Measurements from ENCODE around the gene TMEM219. TPM values are rescaled to one million over a fixed set of nuclear protein-coding genes. Genes with fewer than 3 reads are reported as not detected.

Gene TMEM219
- polyA plus RNA-seq, 1 of the 3 experiments (the other 2 are of a cell fraction) = 101 TPM

GRCh38 chr16:29990883-29991570 lies 29.1 kb downstream of the TMEM219 start:
- DNase-seq = no peak
- H3K9ac ChIP-seq = no peak overlapping the region
- H2AFZ ChIP-seq (ENCODE audit: low read depth) = no peak overlapping the region
- POLR2A ChIA-PET = no interaction called here
- 97% methylated on average over 26 of the region's 35 CpGs for WGBS (ENCODE audit: low lambda C conversion rate)
- H3K9me3 ChIP-seq = no peaks in the 10 kb centered on the region
- TF ChIP-seq MAX (IDR thresholded peaks at IDR 0.05; ENCODE audit: low read depth) (no peak), GABPA (IDR thresholded peaks at IDR 0.05; ENCODE audit: low read depth) (no peak), RFX5 (IDR thresholded peaks at IDR 0.05; ENCODE audit: low read length) (no peak), TAF1 (IDR thresholded peaks at IDR 0.05; ENCODE audit: borderline replicate concordance, low read depth, low read length) (no peak), USF2 (IDR thresholded peaks at IDR 0.05; ENCODE audit: borderline replicate concordance, low read depth, low read length) (no peak), YY1 (IDR thresholded peaks at IDR 0.05; ENCODE audit: low read depth) (no peak), ZBTB33 (IDR thresholded peaks at IDR 0.05; ENCODE audit: borderline replicate concordance, low read depth) (no peak), GATA2 (CRISPR knock-in tag; IDR thresholded peaks at IDR 0.05) (no peak), JUND (IDR thresholded peaks at IDR 0.05) (no peak), PBX3 (IDR thresholded peaks at IDR 0.05) (no peak), MEF2A (IDR thresholded peaks at IDR 0.05; ENCODE audit: borderline replicate concordance, low read depth) (no peak), TCF12 (IDR thresholded peaks at IDR 0.05) (no peak), RCOR1 (IDR thresholded peaks at IDR 0.05; ENCODE audit: low read length) (no peak), MXI1 (IDR thresholded peaks at IDR 0.05; ENCODE audit: low read depth, low read length) (no peak), ELF1 (IDR thresholded peaks at IDR 0.05) (no peak)
- no peak overlapping the region for H3K27ac ChIP-seq (ENCODE audit: low read depth in 2 of 2, low read length in 1 of 2)
- CTCF ChIA-PET = no interaction called here
- no peaks in the 10 kb centered on the region for H4K20me1 ChIP-seq (ENCODE audit: insufficient read depth)
- H3K27me3 ChIP-seq (ENCODE audit: insufficient read depth) = no peaks in the 10 kb centered on the region
- H3K4me3 ChIP-seq (ENCODE audit: low read depth in 2 of 2, low read length in 1 of 2) = no peak overlapping the region
- H3K4me1 ChIP-seq (ENCODE audit: control insufficient read depth in 1 of 2, insufficient read depth in 2 of 2, low read depth in 1 of 2, low read length in 1 of 2) = peaks cover 0 to 10% of the 10 kb centered on the region in 2 experiments; a peak in 1 of 4 replicates
- peaks cover 4 to 73% of the 10 kb centered on the region in 2 experiments for H3K36me3 ChIP-seq (replicated peaks in 1 of 2; ENCODE audit: control insufficient read depth in 1 of 2, insufficient read depth in 2 of 2, low read length in 1 of 2)
- peaks cover 10% of the 10 kb centered on the region for H3F3A ChIP-seq (replicated peaks; ENCODE audit: insufficient read depth)
- no peaks in the 10 kb centered on the region for H3K79me2 ChIP-seq (ENCODE audit: insufficient read depth)
- no peaks in the 10 kb centered on the region for H3K9me2 ChIP-seq
- H3K4me2 ChIP-seq = no peak overlapping the region

Data from SK-N-SH (cell line).